ENCODE measurements around the gene SPSB3. TPM values are rescaled to one million over a fixed set of nuclear protein-coding genes. Genes with fewer than 3 reads are reported as not detected.

Gene SPSB3
- total RNA-seq, 1 donor from 2014 or later: 51.2 TPM

- H3K27ac Mint-ChIP-seq: no peak overlapping the region
- no peaks in the 10 kb centered on the region for H3K9me3 Mint-ChIP-seq
- no peak overlapping the region for H3K4me3 Mint-ChIP-seq
- H3K36me3 Mint-ChIP-seq: peaks cover 6% of the 10 kb centered on the region
- no peaks in the 10 kb centered on the region for H3K4me1 Mint-ChIP-seq (ENCODE audit: unreplicated experiment)
- no peak for DNase-seq (ENCODE audit: extremely low spot score, unreplicated experiment)
- no peaks in the 10 kb centered on the region for H3K27me3 Mint-ChIP-seq
- TF ChIP-seq CTCF (conservative IDR thresholded peaks at IDR 0.05): peak; percentile 60
Measured at GRCh38 chr16:1812732-1813163, 30.4 kb upstream of the SPSB3 start.

DNA sequence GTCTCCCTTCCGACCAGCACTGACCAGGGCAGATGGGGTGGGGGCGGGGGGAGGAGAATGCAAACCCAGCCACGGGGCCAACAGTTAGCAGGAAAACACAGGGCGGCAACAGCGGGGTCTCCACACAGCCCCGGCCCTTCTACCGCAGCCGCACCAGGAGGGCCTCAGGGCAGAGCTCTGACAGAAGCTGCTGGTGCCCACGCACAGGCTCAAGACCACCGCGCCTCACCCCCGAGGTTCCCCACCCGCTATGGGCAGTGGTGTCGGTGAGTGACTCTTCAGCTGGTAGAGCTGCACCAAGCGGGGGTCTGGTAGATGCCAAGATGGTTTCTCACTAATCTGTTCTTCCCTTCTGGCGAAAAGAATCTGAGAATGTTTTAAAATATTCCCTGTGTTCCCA is 28.2 kb upstream of the SPSB3 start:
- H3K9me3 Mint-ChIP-seq: no peaks in the 10 kb centered on the region
- H3K27me3 Mint-ChIP-seq: no peaks in the 10 kb centered on the region
- peaks cover 13% of the 10 kb centered on the region for H3K36me3 Mint-ChIP-seq
- no peak for TF ChIP-seq CTCF (conservative IDR thresholded peaks at IDR 0.05)
- DNase-seq (ENCODE audit: extremely low spot score, unreplicated experiment): no peak
- H3K4me1 Mint-ChIP-seq (ENCODE audit: unreplicated experiment): no peaks in the 10 kb centered on the region
- no peak overlapping the region for H3K4me3 Mint-ChIP-seq
- no peak overlapping the region for H3K27ac Mint-ChIP-seq

DNA sequence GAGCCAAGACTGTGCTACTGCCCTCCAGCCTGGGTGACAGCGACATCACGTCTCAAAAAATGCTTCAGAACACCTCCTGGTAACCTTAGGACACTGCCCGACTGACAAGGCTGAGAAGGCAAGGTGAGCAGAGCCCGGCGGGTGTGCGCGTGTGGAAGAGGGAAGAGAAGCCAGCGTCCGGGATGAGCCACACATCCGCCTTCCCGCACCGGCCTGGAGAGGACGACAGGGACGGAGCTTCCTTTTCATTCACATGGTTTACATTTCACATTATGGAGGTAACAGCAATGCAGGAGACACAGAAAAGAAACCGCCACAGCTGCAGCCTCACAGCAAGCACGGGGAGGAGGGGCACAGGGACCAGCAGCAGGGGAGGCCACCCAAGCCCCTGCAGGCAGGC is 27.7 kb upstream of the SPSB3 start:
- Mint-ChIP-seq H3K4me1 (ENCODE audit: unreplicated experiment) (no peaks in the 10 kb centered on the region), H3K36me3 (peaks cover 9% of the 10 kb centered on the region), H3K27ac (no peak overlapping the region), H3K4me3 (no peak overlapping the region), H3K27me3 (no peaks in the 10 kb centered on the region), H3K9me3 (no peaks in the 10 kb centered on the region)
- TF ChIP-seq CTCF (conservative IDR thresholded peaks at IDR 0.05): no peak
- no peak for DNase-seq (ENCODE audit: extremely low spot score, unreplicated experiment)

GRCh38 chr16:1809281-1809801 is 27.0 kb upstream of the SPSB3 start:
- no peak for TF ChIP-seq CTCF (conservative IDR thresholded peaks at IDR 0.05)
- Mint-ChIP-seq H3K27ac (no peak overlapping the region), H3K27me3 (no peaks in the 10 kb centered on the region), H3K9me3 (no peaks in the 10 kb centered on the region), H3K4me3 (no peak overlapping the region), H3K4me1 (ENCODE audit: unreplicated experiment) (no peaks in the 10 kb centered on the region), H3K36me3 (peaks cover 7% of the 10 kb centered on the region)
- DNase-seq (ENCODE audit: extremely low spot score, unreplicated experiment): no peak

GRCh38 chr16:1808691-1809090 is 26.3 kb upstream of the SPSB3 start:
- Mint-ChIP-seq H3K27me3 (no peaks in the 10 kb centered on the region), H3K27ac (no peak overlapping the region), H3K4me3 (no peak overlapping the region), H3K36me3 (peaks cover 7% of the 10 kb centered on the region), H3K4me1 (ENCODE audit: unreplicated experiment) (no peaks in the 10 kb centered on the region), H3K9me3 (no peaks in the 10 kb centered on the region)
- no peak for TF ChIP-seq CTCF (conservative IDR thresholded peaks at IDR 0.05)
- DNase-seq (ENCODE audit: extremely low spot score, unreplicated experiment): no peak

- Mint-ChIP-seq H3K4me1 (ENCODE audit: unreplicated experiment) (no peaks in the 10 kb centered on the region), H3K27me3 (no peaks in the 10 kb centered on the region), H3K27ac (no peak overlapping the region), H3K9me3 (no peaks in the 10 kb centered on the region), H3K4me3 (no peak overlapping the region), H3K36me3 (peaks cover 7% of the 10 kb centered on the region)
- no peak for DNase-seq (ENCODE audit: extremely low spot score, unreplicated experiment)
- no peak for TF ChIP-seq CTCF (conservative IDR thresholded peaks at IDR 0.05)
Measured at GRCh38 chr16:1807626-1808025, 25.3 kb upstream of the SPSB3 start.
